ENCODE results near the gene CCL19.

CCL19 gene

DNA sequence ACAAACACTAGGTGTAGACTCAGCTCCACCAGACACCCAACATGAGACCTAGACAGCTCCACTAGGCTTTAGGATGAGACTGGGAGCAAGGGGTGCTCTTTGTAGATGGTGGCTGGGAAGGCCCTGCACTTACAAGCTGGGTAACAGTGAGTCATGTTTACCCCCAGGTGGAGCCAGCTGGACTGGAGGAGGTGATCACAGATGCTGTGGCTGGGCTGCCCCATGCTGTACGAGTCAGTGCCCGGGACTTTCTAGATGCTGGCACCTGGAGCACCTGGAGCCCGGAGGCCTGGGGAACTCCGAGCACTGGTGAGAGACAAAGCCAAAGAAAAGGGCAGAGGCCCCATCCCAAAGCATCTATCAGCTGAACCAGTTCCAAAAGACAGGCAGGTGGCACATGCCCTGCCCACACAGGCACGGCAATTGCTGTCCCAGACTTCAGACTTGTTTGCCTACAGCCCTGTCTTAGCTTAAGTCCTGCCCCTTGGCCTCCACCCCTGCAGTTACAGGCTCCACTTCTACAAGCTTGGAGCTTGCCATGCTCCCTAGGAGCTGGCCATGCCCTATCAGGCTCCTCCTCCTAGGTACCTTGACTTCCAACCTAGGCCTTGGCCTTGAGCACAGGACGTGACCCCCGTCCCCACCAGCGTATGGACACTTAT is 31.4 kb downstream of the CCL19 start:
- DNase-seq: no peak

DNA sequence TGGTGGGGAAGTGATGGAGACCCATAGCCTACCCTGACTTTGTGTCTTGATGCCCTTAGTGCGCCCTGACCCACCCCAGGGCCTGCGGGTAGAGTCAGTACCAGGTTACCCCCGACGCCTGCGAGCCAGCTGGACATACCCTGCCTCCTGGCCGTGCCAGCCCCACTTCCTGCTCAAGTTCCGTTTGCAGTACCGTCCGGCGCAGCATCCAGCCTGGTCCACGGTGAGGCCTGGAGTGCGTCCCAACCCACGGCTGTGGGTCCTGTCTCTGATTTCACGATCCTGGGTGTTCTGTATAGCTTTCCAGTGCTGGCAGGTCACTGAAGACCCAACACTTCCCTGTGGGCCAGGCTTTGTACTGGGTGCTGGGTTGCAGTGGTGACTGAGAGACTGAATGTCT is 32.6 kb downstream of the CCL19 start:
- DNase-seq: no peak

DNA sequence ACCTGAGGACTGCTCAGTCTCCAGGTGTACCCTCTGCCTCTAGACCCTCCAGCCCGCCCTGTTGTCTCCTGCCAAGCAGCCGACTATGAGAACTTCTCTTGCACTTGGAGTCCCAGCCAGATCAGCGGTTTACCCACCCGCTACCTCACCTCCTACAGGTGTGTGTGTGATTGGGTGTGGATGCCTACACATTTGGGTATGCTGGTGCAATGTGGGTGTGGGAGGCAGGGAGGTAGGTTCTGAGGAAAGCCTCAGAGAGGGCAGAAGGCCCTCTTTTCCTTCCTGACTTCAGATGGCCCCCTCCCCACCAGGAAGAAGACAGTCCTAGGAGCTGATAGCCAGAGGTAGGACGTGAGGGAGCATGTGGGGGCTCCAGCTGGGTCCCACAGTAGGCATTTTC is 34.1 kb downstream of the CCL19 start:
- no peak for DNase-seq

DNA sequence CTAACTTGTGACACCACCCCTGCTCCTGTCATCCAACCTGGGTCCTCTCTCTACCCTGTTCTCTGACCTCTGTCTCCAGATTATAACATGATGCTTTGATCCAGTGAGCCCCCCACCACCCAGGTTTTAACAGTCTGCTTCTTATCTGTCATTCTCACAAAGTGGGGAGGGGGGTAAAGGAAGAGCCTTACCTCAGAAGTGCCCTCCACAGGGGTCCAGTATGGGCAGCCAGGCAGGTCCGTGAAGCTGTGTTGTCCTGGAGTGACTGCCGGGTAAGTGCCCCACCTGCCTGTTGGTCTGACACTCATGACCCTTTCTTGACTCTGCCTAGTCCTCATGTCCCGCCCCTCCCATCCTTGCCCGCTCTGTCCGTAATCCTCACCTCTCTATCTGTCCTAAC is 35.7 kb downstream of the CCL19 start:
- no peak for DNase-seq

DNA sequence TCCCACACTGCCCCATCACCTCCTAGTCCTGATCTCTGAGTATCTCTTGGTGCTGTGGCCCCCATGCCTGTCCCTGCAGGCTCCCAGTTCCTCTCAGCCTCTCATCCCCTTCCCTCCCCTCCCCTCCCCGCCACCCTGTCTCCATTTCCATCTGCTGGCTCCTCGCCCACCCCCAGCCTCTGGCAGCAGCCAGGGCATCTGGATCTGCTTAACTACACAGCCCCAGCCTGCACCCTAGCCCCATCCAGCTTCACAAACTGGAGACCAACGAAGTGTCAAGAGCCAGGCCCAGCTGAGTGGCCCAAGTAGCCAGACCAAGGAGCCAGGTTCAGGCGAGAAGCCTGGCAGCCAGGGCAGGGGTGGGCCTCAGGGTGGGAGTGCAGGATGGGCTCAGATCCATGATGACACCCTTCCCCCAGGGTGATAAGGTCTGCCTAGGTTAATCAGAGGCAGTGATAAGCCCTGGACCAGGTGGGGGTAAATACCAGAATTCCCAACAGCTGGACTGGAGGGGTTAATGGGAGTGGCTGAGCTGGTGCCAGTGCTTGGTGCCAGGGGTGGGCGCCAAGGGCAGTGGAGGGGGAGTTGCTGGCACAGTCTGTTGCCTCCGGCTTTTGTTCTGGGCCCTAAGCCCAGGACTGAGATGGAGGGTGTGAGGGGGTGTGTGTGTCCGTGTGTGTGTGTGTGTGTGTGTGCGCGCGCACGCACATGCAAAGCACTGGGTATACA is 36.6 kb downstream of the CCL19 start:
- DNase-seq: peak; percentile 90

DNA sequence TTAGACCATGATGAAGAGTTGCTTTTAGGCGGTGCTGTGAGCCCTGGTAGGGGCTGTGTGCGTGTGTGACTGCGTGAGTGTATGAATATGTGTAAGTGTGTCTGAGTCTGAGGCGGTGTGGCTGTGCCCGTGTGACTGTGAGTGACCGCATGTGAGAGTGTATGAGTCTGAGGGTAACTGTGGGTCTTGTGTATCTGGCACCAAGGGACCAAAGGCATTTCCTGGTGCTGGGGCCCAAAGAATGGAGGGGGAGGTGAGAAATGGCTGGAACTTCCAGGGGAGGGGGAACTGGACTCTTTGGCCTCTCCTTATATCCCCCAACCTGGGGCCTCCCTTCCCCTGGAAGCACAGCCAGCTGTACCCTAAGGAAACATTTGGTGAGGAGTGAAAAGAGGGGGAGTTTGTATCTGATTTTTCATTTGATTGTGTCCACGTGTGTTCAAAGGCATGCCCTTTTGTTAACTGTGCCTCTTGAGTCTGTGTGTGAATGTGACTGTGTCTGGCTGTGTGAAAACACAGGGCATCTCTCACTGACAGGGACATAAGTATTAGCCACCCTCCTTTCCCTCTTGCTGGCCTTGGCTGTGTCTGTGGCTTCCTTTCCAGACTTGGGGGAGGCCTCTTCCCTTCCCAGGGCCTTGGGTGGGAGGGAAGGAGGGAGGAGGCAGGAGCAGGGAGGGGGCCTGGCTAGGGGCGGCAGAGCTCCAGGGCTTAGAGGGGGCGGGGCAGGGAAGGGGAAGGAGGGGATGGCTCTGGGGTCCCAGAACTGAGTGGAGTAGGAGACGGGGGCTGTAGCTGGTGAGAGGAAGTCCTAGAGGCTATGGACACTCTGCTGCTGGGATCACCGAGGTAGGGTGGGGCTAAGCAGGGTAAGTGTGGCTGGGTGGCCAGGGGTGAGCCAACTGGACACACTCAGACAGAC is 37.7 kb downstream of the CCL19 start:
- DNase-seq: peak; percentile 88

DNA sequence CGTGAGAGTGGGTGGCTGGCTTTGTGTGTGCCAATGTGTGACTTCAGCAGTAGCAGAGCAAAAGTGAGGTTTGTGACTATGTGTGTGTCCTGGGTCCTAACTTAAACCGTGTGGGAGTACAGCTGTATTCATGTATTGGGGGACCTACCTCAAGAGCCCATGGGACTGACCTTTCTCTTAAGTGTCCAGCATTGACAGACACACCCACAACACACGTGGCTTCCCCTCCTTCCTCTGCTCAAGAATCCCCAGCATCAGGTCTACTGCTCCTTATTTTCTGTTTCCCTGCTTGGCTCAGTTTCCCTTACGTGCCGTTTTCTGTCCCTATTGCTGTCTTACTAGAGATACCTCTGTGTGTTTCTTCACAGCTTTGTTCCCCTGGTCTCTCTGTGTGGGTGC is 38.5 kb downstream of the CCL19 start:
- DNase-seq: no peak

DNA sequence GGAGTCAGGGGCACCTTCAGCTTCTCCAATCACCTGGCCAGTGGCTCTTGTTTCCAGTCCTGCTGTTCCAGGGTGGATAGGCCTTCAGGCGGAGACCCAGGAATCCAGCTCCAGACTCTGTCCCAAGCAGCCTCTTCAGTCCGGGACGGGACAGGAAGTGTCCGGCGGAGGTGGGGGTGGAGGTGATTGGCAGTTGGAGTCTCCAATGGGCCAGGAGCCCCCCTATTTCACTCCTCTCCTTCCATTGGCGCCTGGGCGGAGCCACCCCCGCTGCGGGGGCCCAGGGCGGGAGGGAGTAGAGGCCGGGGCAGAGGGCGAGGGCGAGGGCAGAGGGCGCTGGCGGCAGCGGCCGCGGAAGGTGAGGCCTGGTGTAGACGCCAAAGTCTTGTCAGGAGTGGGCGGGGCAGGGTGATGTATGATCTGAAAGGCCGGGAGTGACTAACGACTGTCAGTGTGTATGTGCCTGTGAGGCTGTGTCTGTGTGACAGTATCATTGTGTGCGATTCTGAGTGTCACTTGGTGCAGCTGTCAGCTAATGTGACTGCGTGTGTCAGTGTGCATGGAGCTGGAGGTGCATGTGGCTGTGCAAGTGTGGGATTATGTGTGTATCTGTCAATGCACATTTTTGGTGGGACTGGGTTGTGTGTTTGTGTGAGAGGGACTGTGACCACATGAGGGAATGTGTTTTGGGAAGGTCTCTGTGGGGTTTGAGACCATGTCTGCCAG is 39.0 kb downstream of the CCL19 start, which contains the start of gene IL11RA:
Gene IL11RA, plus strand, starts transcription at position 310 of the 726 bp plus-strand sequence. CDS start 3,033 bp downstream, outside the sequence.
- peak; percentile 65 for DNase-seq

DNA sequence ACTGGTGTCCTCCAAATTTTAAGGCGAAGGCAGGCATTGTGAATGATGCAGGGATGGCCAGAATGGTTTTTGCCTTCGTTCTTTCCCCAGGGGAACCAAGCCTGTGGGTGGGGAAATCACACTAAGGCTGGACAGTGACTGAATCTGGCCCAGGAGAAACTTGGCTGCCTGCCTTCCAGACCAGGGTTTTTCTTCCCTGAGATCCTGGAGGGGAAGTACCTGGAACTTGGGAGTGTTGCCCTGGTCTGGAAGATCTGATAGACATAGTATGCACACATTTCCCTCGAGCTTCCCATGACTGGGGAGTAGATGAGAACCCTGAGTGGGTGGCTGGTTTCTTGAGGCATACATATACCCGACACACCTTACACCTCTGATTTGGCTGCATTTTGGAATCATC is 39.8 kb downstream of the CCL19 start:
- DNase-seq: no peak

DNA sequence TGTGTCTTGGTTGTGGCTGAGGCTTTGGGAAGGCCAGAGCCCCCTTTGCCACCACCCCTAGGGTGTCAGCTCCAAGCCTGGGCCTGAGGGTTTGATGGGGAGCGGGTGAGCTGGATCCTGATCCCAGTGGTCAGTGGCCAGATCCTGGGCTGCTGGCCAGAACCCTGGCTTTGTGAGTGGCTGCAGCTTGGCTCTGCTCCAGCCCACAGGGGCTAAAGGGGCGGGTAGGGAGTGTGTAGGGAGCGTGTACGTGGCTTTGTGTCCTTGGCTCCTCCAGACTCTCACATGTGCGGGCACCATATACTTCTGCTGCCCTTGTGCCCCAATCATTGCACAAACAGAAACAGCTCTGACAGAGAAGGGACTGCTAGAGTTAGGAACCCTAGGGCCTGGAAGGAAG is 40.3 kb downstream of the CCL19 start:
- DNase-seq: no peak

DNA sequence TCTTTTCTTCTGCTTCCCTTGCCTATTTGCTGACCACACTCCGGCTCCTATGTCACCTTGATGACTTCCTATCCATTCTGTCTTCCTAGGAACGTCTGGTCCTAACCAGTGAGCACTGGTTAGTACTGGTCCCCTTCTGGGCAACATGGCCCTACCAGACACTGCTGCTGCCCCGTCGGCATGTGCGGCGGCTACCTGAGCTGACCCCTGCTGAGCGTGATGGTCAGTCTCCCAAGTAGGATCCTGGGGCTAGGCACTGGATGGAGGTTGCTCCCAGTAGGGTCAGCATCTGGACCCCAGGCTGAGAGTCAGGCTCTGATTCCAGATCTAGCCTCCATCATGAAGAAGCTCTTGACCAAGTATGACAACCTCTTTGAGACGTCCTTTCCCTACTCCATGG is 42.4 kb downstream of the CCL19 start:
- no peak for DNase-seq

DNA sequence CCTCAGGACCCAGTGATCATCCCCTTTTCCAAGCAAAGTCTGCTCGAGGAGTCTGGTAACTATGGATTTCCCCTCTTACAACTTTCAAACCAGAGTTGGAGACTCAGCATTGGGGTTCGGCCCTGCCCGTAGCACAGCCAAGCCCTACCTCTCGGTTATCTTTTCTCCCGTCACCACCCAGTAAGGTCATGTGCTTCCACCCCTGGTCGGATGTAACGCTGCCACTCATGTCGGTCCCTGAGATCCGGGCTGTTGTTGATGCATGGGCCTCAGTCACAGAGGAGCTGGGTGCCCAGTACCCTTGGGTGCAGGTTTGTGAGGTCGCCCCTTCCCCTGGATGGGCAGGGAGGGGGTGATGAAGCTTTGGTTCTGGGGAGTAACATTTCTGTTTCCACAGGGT is 43.4 kb downstream of the CCL19 start:
- DNase-seq: no peak

DNA sequence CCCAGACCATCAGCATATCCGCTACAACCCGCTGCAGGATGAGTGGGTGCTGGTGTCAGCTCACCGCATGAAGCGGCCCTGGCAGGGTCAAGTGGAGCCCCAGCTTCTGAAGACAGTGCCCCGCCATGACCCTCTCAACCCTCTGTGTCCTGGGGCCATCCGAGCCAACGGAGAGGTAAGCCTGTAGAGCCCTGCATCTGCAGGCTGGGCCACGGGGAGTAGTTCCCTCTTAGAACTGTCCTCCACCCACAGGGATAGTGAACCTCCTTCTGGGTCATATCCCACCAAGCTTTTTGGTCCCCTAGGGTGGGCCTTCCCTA is 44.0 kb downstream of the CCL19 start:
- no peak for DNase-seq

DNA sequence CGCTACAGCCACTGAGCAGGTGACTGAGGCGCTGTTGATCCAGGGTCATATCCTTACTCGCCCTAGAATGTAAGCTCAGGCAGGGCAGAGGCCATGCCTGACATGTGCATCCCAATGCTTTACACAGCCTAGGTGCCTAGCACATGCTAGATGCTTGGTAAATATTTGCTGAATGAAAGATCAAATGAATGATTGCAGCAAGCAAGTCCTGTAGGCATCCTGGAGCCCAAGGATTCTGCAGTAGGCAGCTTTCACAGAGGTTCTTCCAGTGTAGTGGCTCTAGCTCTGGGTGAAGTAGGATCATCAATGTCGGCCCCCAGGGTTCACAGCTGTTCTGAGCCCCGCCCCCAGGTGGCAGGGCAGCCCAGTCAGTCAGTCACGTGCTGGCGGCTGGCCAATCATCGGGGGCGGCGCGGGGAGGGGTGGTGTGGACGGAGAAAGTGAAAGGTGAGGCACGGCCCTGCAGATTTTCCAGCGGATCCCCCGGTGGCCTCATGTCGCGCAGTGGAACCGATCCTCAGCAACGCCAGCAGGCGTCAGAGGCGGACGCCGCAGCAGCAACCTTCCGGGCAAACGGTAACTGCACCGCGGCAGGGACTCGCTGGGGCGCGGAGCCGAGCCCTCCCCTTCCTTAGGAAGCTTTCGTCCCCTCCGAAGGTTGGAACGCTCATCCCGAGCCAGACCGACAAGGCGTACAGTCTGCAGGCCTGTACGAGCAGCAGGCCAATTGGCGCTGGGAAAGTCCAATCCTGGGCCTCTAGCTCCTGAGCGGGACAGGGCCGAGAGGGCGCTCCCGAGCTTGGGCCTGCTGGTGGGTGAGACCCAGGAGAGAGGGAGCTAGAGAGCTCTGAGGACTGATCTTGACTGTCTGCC is 44.6 kb downstream of the CCL19 start, which contains the start of gene GALT:
Gene GALT, plus strand, starts transcription at position 465 of the 873 bp plus-strand sequence. Its CDS starts 30 bp downstream, at position 495.
- DNase-seq: peak; percentile 94

DNA sequence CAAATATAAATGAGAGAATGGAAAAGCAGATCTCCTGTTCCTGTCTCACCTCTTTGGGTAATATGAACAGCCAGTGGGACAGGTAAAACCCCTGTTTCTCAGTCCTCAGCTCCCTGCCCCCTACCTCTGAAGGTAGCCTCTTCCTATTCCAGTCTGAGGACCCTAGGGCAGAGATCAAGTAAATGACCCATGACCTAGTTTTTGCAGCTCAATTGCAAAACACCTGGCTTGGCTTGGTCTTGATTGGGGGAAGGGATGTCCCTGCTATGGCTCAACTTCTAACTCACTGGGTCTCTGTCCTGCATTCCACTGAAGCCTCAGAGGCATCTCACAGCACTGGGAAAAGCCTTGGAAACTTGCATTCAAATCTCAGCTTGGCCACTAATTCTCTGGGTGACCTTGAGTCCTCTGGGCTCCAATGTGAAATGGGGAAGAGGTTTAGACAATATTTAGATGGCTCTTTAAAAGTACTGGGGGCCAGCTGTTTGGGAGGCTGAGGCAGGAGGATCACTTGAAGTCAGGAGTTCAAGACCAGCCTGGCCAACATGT is 46.2 kb downstream of the CCL19 start:
- no peak for DNase-seq

DNA sequence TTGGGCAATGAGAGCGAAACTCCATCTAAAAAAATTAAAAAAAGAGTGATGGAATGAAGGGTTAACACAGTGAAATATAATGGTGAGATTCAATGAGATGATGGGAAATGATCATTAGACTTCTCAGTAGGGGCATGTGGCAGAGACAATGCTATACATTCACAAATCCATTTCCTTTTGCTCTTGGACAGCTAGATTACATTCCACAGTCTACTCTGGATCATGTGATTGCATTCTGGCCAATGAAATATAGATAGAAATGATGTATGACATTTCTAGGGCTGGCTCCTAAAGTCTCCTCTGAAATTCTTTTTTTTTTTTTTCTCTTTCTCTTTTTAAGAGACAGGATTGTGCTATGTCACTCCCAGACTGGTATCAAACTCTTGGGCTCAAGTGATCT is 48.4 kb downstream of the CCL19 start:
- DNase-seq: no peak
